Stimulated activated naive CD8-positive, alpha-beta T cell treated with anti-CD3 and anti-CD28 coated beads, Interleukin-15, Interleukin-2, amounts not matched to agents 100 U/mL and 50 U/mL, for 24 hours (primary cell): ENCODE results near the gene DNAH6.
A peak's percentile ranks its signal among the peaks of the same experiment; 100 is the strongest.

Experiments used
- ATAC-seq: fragments of 150-1000 bp; cut with Tn5 transposase; one replicate; pipeline ENCODE4 v1.10.0; 2021
- DNase-seq: peaks from one replicate; pipeline ENCODE4 v3.0.0; 2021

Gene DNAH6

DNA sequence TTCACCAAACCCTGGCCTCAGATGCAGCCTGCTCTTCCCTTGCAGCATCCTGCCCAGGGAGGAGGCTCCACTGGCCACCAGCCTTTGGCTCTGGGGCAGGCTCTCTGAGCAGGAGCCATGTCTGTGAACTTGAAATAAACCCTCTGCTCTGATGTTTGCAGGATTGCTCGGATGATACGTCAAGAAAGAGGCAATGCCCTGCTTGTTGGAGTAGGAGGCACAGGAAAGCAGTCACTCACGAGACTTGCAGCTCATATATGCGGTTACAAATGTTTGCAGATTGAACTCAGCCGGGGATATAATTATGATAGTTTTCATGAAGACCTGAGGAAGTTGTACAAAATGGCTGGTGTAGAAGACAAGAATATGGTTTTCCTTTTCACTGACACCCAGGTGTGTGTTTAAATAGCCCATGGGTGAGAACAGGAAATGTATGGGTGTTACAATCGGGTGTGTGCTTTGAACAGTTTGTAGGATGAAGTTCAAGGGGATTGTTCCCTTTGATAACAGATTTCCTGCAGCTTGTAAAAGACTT lies 177.9 kb downstream of the DNAH6 start:
- peak; percentile 43 for ATAC-seq
- DNase-seq = peak; percentile 15

DNA sequence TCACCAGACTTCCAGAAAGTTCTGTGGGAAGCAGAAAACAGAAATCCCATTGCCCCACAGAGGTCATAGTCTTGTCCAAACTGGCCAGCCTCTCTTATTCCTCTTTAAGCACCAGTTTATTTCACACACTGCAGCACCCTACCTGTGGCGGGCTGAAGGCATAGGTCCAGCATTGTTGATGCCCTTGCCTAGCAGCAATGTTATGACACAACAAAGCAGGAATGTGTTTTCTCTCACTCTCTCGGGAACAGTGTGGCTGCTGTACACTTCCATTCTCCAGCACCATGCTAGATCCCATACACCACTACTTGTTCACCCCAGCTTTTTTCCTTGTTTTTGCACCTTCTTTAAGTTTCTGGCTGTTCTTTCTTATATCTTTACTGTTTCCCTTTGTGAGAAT lies 181.6 kb downstream of the DNAH6 start:
- no peak for ATAC-seq
- no peak for DNase-seq

DNA sequence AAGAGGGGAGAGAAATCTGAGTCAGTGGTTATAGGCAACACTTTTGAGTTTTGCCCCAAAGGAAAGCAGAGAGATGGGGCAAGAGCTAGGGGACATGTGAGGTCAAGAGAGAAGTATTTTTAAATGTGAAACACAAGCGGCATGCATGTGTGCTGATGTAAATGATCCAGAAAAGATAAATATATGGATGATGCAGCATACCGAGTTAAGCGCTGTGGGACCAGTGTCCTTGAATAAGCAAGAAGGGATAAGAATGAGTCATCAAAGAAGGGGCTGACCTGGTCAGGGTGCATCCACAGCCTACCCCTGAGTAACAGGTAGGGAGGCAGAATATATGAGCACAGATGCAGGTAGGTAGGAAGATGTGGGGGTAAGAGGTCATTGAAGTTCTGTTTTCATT lies 183.7 kb downstream of the DNAH6 start:
- no peak for DNase-seq
- ATAC-seq = no peak

DNA sequence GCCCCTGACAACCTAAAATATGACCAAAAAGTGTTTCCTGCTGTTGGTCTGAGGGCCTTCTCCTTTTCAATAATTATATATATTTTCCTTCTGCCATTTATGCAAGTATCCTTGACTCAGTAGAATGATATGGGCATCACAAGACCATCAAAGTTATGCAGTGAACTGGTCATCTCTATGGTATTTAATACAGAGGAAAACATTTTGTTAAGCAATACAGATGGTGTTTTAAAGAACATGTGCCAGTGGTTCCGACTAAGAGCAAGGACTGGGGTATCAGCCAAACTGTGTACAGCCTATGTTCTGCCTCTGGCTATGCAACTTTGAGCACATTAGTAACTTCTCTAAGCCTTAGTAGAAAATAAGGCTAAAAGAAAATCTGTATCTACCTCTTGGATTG lies 185.6 kb downstream of the DNAH6 start:
- no peak for DNase-seq

DNA sequence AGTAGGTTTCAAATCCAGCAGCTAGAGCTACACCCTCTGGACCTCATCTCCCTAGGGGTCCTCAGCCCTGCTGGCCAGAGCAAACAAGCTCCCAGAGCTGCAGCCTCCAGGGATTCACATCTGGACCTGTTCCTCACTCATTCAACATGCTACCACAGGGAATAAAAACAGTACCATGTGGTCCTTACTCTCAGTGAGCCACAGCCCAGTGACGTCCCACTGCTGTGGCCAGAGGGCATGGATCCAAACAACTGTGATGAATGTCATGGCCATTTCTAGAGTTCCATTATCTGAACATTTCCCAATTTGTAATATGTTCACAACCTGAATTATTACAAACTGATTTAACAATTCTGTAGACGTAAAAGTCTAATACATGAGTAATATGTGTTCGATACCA lies 186.6 kb downstream of the DNAH6 start:
- no peak for DNase-seq
- no peak for ATAC-seq

More for the DNA sequence above, 185.6 kb downstream of the DNAH6 start:
- no peak for ATAC-seq

DNA sequence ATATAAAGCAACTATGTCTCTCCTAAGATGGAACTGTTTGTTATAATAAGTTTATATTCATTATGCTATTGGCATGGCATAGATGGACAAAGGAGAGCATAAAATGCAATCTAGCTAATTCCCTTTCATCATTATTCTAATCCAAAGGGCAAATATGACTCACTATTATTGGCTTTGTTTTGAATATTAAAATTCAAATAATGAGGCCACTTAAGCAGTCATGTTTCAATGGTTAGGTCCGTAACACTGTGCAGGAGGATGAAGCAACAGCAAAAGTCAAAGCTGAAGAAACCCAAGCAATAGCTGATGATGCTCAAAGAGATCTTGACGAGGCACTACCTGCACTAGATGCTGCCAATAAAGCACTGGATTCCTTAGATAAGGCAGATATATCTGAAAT lies 187.5 kb downstream of the DNAH6 start:
- DNase-seq (no peak), ATAC-seq (no peak)

DNA sequence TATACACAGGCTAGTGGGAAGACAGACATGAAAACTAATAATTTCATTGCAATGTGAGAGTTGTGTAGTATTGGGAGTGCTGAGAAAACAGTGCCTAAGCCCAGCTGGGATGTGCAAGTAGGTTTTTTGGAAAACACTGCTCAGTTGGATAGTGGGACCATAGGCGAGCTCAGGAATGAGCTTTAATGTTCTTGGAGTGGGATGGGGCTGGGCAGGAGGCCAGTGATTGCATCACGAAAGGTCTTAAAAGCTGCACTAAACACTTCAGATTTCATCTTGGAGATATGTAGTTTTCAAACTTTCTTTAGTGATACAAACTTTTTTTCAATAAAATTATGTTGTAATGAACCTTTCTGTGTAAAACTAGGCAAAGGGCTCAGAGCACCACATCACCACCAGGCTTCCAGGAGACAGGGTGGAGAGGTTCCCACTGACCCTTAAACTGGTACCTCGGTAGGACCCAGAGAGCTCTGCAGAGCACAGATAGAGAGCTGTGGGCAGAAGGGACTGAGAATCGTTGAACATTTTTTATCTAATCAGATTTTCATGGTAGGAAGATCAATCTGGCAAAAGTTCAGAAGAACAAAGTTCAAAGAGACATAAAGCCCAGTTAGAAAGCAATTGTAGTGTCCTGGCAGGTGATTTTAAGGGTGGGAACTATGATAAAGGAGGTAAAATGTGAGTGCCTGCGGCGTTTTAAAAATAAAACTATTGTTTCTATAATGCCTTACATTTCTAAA lies 188.4 kb downstream of the DNAH6 start:
- DNase-seq (no peak), ATAC-seq (no peak)

DNA sequence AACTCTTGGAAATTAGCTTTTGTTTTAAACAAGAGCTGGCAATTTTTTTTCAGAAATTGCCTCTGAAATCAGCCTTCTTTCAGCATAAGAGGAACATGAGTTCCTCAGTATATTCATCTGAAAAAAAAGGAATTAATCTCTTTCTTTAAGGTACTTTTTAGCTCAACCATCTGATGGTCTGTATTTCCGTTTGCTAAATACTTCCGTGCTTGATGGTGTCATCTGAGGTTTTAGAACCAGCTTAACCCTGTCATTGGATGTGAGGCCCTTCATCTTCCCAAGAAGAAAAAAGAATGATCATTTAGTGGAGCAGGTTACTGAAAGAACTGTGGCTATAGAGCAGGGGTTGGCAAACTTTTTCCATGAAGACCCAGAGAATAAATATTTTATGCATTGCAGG lies 189.6 kb downstream of the DNAH6 start:
- ATAC-seq = no peak
- DNase-seq = no peak

DNA sequence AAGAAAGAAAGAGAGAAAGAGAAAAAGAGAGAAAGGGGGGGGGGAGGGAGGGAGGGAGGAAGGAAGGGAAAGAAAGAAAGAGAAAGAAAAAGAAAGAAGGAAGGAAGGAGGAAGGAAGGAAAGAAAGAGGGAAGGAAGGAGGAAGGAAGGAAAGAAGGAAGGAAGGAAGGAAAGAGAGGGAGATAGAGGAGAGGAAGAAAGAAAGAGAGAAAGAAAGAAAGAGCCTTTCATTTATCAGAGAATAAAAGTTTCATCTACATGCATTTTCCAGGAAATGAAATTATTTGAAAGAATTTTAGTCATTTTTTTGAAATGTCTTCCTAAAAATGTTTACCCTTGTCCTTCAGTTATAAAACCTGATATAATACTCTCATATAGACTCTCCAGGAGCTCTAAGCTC lies 192.1 kb downstream of the DNAH6 start:
- DNase-seq = no peak
- ATAC-seq = no peak

DNA sequence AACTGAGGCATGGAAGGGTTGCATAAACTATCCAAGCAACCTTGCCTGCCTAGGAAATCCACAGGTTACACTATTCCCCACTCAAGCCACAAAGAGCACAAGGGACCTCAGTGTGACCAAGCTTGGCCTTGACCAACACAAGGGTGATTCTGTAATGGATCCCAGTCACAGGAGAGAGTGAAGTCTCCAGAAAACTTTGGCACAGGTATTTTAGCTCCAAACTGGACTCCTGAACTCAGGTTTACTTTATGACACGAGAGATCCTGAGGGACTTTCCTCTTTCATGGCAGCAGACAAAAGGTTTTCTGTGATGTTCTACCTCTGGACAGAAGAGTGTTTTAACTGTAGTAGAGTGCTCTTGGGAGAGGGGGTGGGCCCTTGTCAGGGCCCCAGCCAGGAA lies 195.4 kb downstream of the DNAH6 start:
- DNase-seq (no peak), ATAC-seq (no peak)

DNA sequence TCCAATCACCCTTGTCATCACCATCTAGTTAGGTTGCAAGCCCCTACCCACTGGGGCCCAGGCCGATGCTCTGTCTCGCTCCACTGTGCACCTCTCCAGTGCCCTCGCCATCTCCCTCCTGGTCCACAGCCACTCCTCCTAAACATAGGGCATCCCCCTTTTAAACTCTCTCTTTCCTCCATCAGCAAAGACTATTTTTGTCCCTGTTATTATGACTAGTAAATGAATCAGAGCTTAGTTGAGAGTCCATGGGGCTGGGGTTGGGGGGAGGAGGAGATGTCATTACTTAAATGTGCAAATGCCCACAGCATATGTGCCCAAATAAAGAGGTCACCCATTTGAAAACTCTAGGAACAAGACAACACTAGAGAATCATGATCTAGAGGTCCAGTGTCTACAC lies 197.1 kb downstream of the DNAH6 start:
- ATAC-seq (peak; percentile 19), DNase-seq (no peak)

DNA sequence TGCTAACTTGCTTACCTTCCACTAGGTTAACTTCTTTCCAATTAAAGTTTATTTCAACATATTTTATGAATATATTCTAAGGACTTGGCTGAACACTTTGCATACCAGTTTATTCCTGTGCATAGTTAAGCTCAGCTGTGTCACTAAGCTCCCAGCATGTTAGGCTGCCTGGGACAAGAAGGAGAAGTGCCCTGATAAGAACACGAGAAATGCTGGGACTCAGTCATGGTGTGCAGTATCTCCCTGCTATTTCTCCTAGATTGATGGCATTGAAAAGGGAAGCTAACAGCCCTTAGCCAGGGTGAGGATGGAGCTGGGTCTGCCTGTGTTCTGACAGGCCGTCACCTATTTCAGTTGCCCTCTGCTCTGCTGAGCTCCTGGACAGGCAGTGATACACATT lies 200.3 kb downstream of the DNAH6 start:
- ATAC-seq (no peak), DNase-seq (no peak)

DNA sequence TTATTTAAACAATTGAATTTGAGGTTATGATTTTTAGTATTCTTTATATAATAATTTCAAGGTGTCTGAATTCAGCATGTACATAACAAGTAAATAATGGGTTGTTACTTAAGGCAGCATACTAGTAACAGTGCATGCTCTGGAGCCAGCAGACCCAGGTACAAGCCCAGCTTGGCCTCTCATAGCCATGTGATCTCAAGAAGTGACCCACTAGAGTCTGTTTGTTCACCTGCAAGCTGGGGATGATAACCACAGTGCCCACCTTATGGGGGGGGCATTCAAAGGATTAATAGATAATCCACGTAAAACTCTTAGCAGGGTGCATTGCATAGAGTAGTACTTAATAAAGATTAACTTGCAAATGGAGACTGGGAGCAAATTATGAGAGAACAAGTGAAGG lies 201.0 kb downstream of the DNAH6 start:
- no peak for DNase-seq
- ATAC-seq = no peak

DNA sequence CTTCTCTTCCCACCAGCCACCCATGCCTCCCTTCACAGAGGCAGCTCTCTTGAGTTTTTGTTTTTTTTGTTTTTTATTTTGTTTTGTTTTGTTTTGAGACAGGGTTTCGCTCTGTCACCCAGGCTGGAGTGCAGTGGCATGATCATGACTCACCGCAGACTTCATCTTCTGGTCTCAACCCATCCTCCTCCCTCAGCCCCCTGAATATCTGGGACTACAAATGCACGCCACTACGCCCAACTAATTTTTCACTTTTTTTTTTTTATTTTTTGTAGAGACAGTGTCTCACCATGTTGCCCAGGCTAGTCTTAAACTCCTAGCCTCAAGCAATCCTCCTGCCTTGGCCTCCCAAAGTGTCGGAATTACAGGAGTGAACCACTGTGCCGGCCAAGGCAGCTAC lies 203.1 kb downstream of the DNAH6 start:
- peak; percentile 36 for ATAC-seq
- DNase-seq = no peak

DNA sequence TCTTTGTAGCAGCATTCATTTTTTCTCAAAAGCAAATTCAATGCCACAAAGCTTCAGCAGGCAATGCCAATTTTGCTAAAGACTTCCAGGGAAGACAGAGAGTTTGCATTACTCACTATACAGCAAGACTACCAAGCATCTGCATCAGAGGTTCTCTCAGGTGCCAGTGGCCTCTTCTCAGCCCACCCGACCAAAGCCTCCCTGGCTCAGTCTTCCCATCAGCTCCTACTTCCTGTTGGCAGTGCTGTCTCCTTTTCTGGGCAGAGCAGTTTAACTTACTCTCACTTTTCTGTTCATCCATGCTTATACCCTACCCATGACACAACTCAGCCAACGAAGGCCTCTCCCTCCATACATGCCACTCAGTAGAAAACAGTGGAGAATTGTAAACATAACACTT lies 207.5 kb downstream of the DNAH6 start:
- DNase-seq (no peak), ATAC-seq (no peak)

DNA sequence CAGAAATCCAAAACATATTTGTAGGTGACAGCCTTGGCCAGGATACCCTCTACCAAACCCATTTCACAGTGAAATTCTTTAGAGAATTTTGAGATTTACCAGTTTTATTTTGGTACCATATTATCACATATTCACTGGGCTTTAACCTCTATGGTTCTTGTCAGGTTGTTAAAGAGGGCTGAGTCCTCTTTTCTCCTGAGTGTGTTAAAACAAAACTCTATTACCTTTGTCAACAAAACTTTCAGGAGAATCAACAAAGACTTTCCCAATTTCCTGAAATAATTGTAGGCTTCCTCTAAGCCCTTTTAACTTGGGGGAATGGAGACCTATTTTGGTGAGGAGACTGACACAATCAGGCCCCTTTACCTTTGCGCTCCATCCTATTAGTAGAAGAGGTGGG lies 209.4 kb downstream of the DNAH6 start:
- DNase-seq = no peak
- ATAC-seq = no peak

DNA sequence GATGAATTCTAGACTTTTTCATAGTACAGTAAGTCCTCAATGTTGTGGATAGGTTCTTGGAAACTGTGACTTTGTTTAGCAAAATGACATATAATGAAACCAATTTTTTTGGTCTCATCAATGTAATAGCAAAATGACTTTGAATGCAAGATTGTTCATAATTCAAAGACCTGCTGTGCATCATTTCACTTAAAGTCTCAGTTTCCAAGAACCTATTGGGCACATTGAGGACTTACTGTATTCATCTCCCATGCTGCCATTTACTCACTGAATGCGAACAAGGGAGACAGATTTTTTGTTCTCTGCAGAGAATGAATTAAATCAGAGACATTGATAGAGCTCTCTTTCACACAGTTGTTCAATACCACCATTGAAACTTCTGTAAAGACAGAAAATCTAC lies 211.0 kb downstream of the DNAH6 start:
- ATAC-seq (no peak), DNase-seq (no peak)

DNA sequence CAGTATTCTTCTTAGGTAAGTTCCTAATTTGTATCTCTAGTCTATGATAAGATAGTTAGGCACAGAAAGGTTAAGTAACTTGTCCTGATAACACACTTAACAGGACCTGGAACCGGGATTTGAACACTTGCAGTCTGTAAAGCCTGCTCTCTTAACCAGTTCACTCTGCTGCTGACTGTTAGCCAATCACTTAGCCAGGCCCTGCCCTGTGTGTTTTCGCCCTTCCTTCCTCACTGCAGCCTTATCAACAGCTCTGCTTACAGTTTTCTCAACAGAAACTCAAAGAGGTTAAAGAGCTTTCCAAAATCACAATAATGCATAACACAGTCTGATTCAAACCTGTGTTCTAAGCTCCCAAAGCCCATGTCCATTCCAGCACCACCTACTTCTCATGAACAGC lies 212.9 kb downstream of the DNAH6 start:
- ATAC-seq = no peak

DNA sequence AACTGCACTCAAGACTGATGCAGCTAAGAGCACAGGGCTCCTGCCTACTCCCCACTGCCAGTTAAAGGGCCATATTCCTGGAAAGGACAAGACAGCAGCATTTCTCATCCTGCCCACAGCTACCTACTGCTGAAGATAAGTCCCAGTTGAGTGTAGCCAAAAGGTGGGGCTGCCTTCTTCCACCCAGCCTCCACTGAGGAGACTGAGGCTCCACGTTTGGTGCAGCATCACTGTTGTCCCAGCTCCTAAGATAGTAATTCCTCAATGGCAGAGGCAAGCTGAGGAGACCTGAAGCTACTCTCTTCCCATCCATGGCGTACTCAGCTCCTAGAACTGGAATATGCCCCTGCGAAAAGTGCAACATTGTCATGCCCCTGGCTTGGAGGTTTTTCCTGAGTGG lies 214.9 kb downstream of the DNAH6 start:
- DNase-seq = no peak
- no peak for ATAC-seq

More for the DNA sequence above, 212.9 kb downstream of the DNAH6 start:
- no peak for DNase-seq

DNA sequence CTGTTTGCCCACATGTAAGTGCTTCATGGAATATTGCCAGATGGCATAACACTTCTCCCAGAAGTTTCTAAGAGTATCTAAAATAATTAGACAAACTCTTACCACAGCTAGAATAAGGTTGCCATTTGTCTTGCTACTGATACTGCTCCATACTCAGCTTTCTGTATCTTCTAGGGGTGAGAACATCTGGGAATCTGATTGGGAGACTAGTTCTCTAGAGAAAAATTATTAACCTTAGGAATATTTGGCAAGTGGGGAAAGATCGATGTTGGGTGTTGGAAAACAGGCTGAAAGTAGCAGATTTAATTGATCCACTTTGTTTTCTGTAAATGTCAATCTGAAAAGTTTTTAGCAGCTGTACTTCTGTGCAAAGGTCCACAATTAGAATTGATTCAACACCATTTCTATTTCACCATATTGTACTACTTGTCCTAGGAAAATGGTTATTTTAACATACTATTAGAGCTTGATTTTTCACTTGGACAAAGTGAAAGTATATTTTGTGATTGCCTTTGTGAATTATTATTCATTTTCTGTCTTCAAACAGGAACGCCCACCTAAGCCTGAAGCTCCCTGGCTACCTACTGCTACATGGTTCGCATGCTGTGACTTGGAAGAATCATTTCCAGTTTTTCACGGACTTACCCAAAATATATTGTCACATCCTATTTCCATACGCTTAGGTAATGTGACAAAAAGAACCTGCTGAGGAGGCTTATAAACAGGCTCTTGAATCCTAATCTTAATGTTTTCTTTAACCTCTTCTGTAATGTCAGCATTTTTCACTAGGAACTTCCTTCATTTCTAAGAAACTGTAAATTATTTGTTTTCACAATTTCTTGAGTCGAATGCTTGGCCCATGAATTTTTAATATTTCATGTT lies 216.8 kb downstream of the DNAH6 start:
- no peak for ATAC-seq
- no peak for DNase-seq

DNA sequence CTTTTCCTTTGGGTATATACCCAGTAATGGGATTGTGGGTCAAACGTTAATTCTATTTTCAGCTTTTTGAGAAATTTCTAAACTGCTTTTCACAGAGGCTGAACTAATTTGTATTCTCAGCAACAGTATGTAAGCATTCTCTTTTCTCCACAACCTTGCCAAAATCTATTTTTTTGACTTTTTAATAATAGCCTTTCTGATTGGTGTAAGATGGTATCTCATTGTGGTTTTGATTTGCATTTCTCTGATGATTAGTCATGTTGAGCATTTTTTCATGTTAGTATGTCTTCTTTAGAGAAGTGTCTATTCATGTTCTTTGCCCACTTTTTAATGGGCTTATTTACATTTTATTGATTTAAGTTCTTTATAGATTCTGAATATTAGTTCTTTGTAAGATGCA lies 219.1 kb downstream of the DNAH6 start:
- no peak for DNase-seq
- ATAC-seq = no peak

DNA sequence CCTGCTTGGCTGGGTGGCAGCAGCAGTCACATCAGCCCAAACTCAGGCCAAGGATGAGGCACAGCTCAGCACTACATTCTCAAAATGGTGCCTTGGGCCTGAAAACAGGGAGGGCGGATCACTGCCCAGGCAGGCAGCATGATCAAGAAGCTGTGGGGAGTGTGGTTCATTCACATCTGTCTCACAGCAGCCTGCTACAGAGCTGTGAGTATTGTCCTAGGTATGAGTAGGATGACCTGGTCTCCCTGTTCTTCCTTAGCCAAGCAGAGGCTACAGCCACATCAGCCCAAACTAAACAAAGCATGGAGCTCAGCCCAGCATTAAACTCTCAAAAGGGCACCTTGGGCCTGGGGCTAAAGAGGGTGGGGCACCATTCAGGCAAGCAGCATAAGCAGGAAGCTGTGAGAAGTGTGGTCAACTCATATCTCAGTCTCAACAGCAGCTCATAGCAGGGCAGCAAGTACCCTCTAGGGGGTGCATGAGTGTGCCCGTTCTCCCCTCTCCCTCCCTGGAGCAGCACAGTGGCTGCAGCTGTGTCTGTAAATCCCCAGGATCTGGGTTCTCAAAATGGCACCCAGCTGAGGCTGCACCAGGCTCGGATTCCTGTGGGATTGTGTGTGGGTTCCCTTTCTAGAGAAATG lies 225.0 kb downstream of the DNAH6 start:
- peak; percentile 44 for DNase-seq
- peak; percentile 96 for ATAC-seq

DNA sequence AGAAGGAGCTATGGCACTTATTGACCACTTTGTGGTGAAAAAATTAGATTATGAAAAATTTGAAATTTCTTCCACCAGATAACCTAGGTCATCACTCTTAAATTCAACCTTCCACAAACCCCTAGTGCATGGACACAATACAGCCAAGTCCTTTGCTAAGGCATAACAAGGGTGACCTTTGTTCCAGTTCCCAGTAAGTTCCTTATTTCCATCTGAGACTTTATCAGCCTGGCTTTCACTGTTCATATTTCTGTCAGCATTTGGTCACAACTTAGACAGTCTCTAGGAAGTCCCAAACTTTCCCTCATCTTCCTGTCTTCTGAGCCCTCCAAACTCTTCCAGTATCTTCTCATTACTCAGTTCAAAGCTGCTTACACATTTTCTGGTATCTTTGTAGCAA lies 232.0 kb downstream of the DNAH6 start:
- ATAC-seq = no peak
- no peak for DNase-seq
